Stimulated activated CD4-positive, alpha-beta T cell treated with anti-CD3 and anti-CD28 coated beads, Interleukin-4, amount 100 ng/mL, for 24 hours (primary cell): ENCODE results near the gene ADD1.
"Not testable (repeated sequence)": the region's sequence is repeated elsewhere in the genome, so short reads cannot be mapped to it uniquely, and the experiment has no call there.

Source experiments
- DNase-seq: peaks from one replicate; pipeline ENCODE4 v3.0.0-alpha.2; 2020

ADD1 gene

GRCh38 chr4:2937986-2938385, 94.3 kb downstream of the ADD1 start:
- no peak for DNase-seq

GRCh38 chr4:2938411-2938810, 94.8 kb downstream of the ADD1 start:
- not testable (repeated sequence) for DNase-seq

- no peak for DNase-seq
Measured at GRCh38 chr4:2938906-2939305, 95.3 kb downstream of the ADD1 start.

- no peak for DNase-seq
Measured at GRCh38 chr4:2939383-2940243, 96.0 kb downstream of the ADD1 start.

- DNase-seq, result no peak
Measured at GRCh38 chr4:2940267-2941137, 96.9 kb downstream of the ADD1 start.

GRCh38 chr4:2941138-2942036, 97.7 kb downstream of the ADD1 start:
- DNase-seq, result no peak

- DNase-seq, result no peak
Measured at GRCh38 chr4:2942037-2942531, 98.4 kb downstream of the ADD1 start.

GRCh38 chr4:2942532-2943363, 99.1 kb downstream of the ADD1 start:
- peak; percentile 26 for DNase-seq

- no peak for DNase-seq
Measured at GRCh38 chr4:2943364-2944090, 99.9 kb downstream of the ADD1 start.

GRCh38 chr4:2944091-2944482, 100.4 kb downstream of the ADD1 start:
- no peak for DNase-seq

- no peak for DNase-seq
Measured at GRCh38 chr4:2944586-2945526, 101.2 kb downstream of the ADD1 start.

GRCh38 chr4:2945619-2946604, 102.3 kb downstream of the ADD1 start:
- not testable (repeated sequence) for DNase-seq

GRCh38 chr4:2946812-2947600, 103.4 kb downstream of the ADD1 start:
- no peak for DNase-seq

- DNase-seq, result no peak
Measured at GRCh38 chr4:2947926-2948325, 104.3 kb downstream of the ADD1 start.

GRCh38 chr4:2948895-2949781, 105.5 kb downstream of the ADD1 start:
- DNase-seq, result no peak

- no peak for DNase-seq
Measured at GRCh38 chr4:2949782-2950125, 106.1 kb downstream of the ADD1 start.
